ENCODE data around the gene DOCK4. TPM values are rescaled to one million over a fixed set of nuclear protein-coding genes. Genes with fewer than 3 reads are reported as not detected.

Gene DOCK4
- total RNA-seq, 4 donors from 2014 or later: 8.2 to 9.0 (median 8.6) TPM

DNA sequence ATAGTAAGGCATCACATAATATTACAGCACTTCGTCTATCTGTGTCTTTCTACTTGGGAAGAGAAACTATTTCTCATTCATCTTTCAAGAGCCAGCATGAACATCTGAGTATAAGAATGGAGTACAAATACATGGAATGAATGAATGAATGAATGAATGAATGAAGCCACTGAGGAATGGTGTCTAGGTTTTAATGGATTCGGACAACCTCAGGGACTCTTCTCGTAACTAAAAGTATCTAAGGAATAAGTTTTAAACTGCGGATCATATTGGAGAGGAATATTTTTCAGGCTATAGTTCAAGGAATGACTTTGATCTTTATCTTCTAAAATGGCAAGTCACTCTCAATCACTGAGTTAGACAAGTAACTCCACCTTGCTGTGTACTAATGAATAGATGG lies 199.0 kb downstream of the DOCK4 start:
- TF ChIP-seq POLR2A (IDR thresholded peaks at IDR 0.05): no peak
- TF ChIP-seq, protein P1, sequence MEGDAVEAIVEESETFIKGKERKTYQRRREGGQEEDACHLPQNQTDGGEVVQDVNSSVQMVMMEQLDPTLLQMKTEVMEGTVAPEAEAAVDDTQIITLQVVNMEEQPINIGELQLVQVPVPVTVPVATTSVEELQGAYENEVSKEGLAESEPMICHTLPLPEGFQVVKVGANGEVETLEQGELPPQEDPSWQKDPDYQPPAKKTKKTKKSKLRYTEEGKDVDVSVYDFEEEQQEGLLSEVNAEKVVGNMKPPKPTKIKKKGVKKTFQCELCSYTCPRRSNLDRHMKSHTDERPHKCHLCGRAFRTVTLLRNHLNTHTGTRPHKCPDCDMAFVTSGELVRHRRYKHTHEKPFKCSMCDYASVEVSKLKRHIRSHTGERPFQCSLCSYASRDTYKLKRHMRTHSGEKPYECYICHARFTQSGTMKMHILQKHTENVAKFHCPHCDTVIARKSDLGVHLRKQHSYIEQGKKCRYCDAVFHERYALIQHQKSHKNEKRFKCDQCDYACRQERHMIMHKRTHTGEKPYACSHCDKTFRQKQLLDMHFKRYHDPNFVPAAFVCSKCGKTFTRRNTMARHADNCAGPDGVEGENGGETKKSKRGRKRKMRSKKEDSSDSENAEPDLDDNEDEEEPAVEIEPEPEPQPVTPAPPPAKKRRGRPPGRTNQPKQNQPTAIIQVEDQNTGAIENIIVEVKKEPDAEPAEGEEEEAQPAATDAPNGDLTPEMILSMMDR (IDR thresholded peaks at IDR 0.05): no peak
- 76 to 83% methylated on average over 4 of the region's 4 CpGs for WGBS, 2 donors
- DNase-seq (ENCODE audit: low spot score in 2 of 2): no peak
- H3K4me3 ChIP-seq (ENCODE audit: low read depth, poor library complexity, severe bottlenecking): no peak overlapping the region
- intact Hi-C loops (cut with DNase I; ENCODE audit: low total_unique reads): no loop called here

DNA sequence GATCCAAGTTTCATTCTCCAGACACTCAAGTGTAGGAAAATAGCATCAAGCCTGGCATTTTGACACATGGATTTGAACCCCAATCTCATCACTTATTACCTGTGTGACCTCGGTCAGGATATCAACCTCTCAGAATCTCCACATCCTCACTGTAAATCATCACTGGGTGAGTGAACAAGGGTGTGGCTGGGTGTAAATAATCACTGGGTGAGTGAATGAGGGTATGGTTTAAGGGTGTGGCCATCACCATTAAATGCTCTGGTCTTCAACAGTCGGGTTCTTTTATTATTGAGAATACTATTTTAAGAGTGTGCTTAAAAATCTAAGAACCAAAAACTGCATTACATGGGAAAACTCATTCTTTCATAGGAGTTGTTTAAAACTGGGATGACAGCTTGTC lies 200.1 kb downstream of the DOCK4 start:
- H3K4me3 ChIP-seq (ENCODE audit: low read depth, poor library complexity, severe bottlenecking): no peak overlapping the region
- no peak for TF ChIP-seq POLR2A (IDR thresholded peaks at IDR 0.05)
- TF ChIP-seq, protein P1 (IDR thresholded peaks at IDR 0.05): no peak
- 73 to 82% methylated on average over 2 of the region's 2 CpGs for WGBS, 2 donors
- intact Hi-C loops (cut with DNase I; ENCODE audit: low total_unique reads): no loop called here
- DNase-seq (ENCODE audit: low spot score in 2 of 2): no peak

GRCh38 chr7:112005205-112005775 lies 200.9 kb downstream of the DOCK4 start:
- TF ChIP-seq, protein P1 (IDR thresholded peaks at IDR 0.05): no peak
- no peak for TF ChIP-seq POLR2A (IDR thresholded peaks at IDR 0.05)
- WGBS, 2 donors: 14 to 19% methylated on average over 1 of the region's 1 CpG
- no peak overlapping the region for H3K4me3 ChIP-seq (ENCODE audit: low read depth, poor library complexity, severe bottlenecking)
- intact Hi-C loops (cut with DNase I; ENCODE audit: low total_unique reads): no loop called here
- no peak for DNase-seq (ENCODE audit: low spot score in 2 of 2)

GRCh38 chr7:112001091-112001826 lies 204.9 kb downstream of the DOCK4 start:
- TF ChIP-seq, protein P1 (IDR thresholded peaks at IDR 0.05): no peak
- TF ChIP-seq POLR2A (IDR thresholded peaks at IDR 0.05): no peak
- no peak overlapping the region for H3K4me3 ChIP-seq (ENCODE audit: low read depth, poor library complexity, severe bottlenecking)
- WGBS, 2 donors: 60 to 69% methylated on average over 6 of the region's 6 CpGs
- DNase-seq (ENCODE audit: low spot score in 2 of 2): no peak
- intact Hi-C loops (cut with DNase I; ENCODE audit: low total_unique reads): no loop called here

DNA sequence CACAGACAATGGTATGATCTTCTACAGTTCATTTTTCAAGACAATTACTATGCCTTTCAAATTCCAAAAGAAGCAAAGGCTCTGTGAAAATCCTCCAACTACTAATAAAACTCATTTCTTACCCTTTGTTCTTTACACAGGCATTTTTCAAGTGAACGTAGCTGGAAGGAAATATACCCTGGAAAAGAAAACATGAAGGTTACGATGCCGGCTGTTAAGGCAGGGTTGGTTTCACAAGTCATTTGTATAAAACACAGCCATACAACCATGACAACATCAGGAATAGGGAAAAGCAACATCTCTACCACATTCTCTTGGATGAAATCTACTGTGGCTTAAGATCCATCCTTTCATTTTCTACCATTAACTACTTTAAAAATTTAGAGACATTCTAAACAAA lies 207.9 kb downstream of the DOCK4 start:
- no peak for TF ChIP-seq POLR2A (IDR thresholded peaks at IDR 0.05)
- TF ChIP-seq, protein P1 (IDR thresholded peaks at IDR 0.05): no peak
- intact Hi-C loops (cut with DNase I; ENCODE audit: low total_unique reads): no loop called here
- WGBS, 2 donors: 79 to 87% methylated on average over 3 of the region's 3 CpGs
- DNase-seq (ENCODE audit: low spot score in 2 of 2): no peak
- H3K4me3 ChIP-seq (ENCODE audit: low read depth, poor library complexity, severe bottlenecking): no peak overlapping the region
